ENCODE data around the gene ADAM22.

ADAM22 gene

GRCh38 chr7:88219781-88220747 lies 286.0 kb downstream of the ADAM22 start, which contains the start of gene SRI:
Gene SRI (minus strand): TSS chr7:88220038. CDS start chr7:88220026, 12 bp downstream.
- TF ChIP-seq, protein P1, sequence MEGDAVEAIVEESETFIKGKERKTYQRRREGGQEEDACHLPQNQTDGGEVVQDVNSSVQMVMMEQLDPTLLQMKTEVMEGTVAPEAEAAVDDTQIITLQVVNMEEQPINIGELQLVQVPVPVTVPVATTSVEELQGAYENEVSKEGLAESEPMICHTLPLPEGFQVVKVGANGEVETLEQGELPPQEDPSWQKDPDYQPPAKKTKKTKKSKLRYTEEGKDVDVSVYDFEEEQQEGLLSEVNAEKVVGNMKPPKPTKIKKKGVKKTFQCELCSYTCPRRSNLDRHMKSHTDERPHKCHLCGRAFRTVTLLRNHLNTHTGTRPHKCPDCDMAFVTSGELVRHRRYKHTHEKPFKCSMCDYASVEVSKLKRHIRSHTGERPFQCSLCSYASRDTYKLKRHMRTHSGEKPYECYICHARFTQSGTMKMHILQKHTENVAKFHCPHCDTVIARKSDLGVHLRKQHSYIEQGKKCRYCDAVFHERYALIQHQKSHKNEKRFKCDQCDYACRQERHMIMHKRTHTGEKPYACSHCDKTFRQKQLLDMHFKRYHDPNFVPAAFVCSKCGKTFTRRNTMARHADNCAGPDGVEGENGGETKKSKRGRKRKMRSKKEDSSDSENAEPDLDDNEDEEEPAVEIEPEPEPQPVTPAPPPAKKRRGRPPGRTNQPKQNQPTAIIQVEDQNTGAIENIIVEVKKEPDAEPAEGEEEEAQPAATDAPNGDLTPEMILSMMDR (IDR thresholded peaks at IDR 0.05), result peak; percentile 91
- TF ChIP-seq ZFX (IDR thresholded peaks at IDR 0.05; ENCODE audit: borderline replicate concordance), result no peak
- peak within 1 kb of the TSS; percentile 63 for H3K27ac ChIP-seq

DNA sequence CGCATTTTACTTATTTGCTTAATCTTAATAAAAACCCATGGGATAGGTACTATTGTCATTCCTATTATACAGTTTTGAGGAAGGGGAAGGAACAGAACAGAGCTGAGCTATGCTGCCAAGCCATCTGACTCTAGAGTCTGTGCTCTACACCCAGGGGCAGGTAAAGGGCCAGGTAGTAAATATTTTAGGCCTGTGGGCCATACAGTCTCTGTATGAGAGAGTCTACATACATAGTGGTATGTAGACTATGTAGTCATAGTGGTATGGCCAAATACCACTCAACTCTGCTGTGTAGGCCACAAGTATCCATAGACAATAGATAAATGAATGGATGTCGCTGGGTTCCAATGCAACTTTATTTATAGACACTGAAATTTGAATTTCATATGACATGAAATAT lies 289.2 kb downstream of the ADAM22 start:
- no peak overlapping the region for H3K27ac ChIP-seq
- TF ChIP-seq ZFX (IDR thresholded peaks at IDR 0.05; ENCODE audit: borderline replicate concordance), result no peak
- TF ChIP-seq, protein P1 (IDR thresholded peaks at IDR 0.05), result no peak

- no peak overlapping the region for H3K27ac ChIP-seq
- TF ChIP-seq ZFX (IDR thresholded peaks at IDR 0.05; ENCODE audit: borderline replicate concordance), result no peak
- TF ChIP-seq, protein P1 (IDR thresholded peaks at IDR 0.05), result no peak
These were observed 290.7 kb downstream of the ADAM22 start for GRCh38 chr7:88224601-88225275.

DNA sequence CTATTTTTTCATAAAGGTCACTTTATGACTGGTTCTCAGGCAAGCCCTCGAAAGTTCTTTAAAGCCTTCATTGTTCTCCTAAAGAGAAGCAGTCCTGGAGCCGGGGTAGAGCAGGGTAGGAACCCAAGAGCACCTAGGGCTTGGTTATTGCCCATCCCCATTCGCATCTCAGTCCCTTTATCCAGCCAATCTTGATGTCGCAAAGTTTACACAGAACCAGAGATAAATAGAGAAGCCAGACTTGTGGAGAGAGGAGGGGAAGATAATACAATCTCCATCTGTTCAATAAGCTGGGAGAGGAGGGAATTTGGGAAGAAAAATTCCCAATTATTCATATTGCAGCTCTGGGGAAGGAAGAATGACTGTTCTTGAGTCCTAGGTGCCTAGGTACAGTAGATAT lies 292.1 kb downstream of the ADAM22 start:
- no peak for TF ChIP-seq ZFX (IDR thresholded peaks at IDR 0.05; ENCODE audit: borderline replicate concordance)
- TF ChIP-seq, protein P1 (IDR thresholded peaks at IDR 0.05), result no peak
- peak overlapping the region; percentile 65 for H3K27ac ChIP-seq

DNA sequence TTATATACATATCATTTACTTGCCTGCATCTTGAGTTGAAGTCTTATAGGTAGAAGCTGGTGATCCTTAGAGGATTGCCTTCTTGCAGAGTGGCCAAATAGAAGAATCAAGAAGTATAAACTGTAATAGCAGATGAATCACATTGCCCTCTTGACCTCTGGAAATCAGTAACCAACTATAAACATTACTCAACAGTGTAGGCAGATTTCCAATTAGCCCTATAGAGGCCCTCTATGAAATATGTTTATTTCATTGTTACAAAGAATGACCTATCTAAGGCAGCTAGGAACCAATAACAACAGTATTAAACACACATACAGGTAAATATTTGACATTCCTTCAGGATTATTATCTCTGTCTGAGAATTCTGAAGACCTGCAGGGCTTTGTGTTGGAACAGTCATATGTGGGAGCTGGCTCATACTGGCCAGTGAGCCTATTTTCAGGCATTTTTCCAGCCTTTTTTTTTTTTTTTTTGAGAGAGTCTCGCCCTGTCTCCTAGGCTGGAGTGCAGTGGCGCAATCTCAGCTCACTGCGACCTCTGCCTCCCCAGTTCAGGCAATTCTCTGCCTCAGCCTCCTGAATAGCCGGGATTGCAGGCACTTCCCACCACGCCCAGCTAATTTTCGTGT lies 292.9 kb downstream of the ADAM22 start:
- TF ChIP-seq, protein P1 (IDR thresholded peaks at IDR 0.05), result no peak
- no peak for TF ChIP-seq ZFX (IDR thresholded peaks at IDR 0.05; ENCODE audit: borderline replicate concordance)
- peak overlapping the region; percentile 65 for H3K27ac ChIP-seq

GRCh38 chr7:88229302-88229995 lies 295.4 kb downstream of the ADAM22 start:
- no peak overlapping the region for H3K27ac ChIP-seq
- TF ChIP-seq, protein P1 (IDR thresholded peaks at IDR 0.05), result no peak
- TF ChIP-seq ZFX (IDR thresholded peaks at IDR 0.05; ENCODE audit: borderline replicate concordance), result no peak

All from 22Rv1 (cell line).